GM12878 (cell line): Measurements from ENCODE around the gene SPP2.

Source experiments
- CEBPB ChIP-seq, 2 experiments: fragments of 150-350 bp in 1 of 2; IDR thresholded peaks; 2 replicates each; pipeline ENCODE4 v1.6.1; 2012 to 2014; ENCODE audit warnings: low read depth in 2 of 2, low read length in 2 of 2, borderline replicate concordance in 1 of 2, inconsistent platforms in 1 of 2
- EZH2 ChIP-seq: IDR thresholded peaks from 2 replicates; pipeline ENCODE4 v1.6.1; 2012; ENCODE audit warnings: low read depth, mild to moderate bottlenecking, control low read depth, inconsistent platforms, low read length, borderline replicate concordance; ENCODE audit not compliant: control insufficient read depth
- MAX ChIP-seq: IDR thresholded peaks from 2 replicates; pipeline ENCODE4 v1.6.1; 2012; ENCODE audit warnings: low read depth, low read length, improper control_type of control experiment
- MTA2 ChIP-seq: fragments of 450-650 bp; IDR thresholded peaks from 2 replicates; pipeline ENCODE4 v1.6.1; 2016; ENCODE audit warnings: low read depth, mild to moderate bottlenecking, moderate library complexity
- MXI1 ChIP-seq: fragments of 150-350 bp; IDR thresholded peaks from 2 replicates; pipeline ENCODE4 v1.6.1; 2011; ENCODE audit warnings: low read depth, mild to moderate bottlenecking, inconsistent platforms, low read length, improper control_type of control experiment
- POLR2A ChIP-seq: IDR thresholded peaks from 2 replicates; pipeline ENCODE4 v1.6.1; 2011; ENCODE audit warnings: low read depth, mild to moderate bottlenecking, low read length
- POLR2AphosphoS2 ChIP-seq: IDR thresholded peaks from 2 replicates; pipeline ENCODE4 v1.6.1; 2011; ENCODE audit warnings: low read depth, mild to moderate bottlenecking, low read length, improper control_type of control experiment, moderate library complexity
- TF ChIP-seq, protein P1 (sequence below), 3 experiments: IDR thresholded peaks in 2 of 3; conservative IDR thresholded peaks in 1 of 3; 2 replicates each; pipeline ENCODE4 v1.5.1; 2011; ENCODE audit warnings: low read depth in 3 of 3, low read length in 3 of 3, mild to moderate bottlenecking in 3 of 3, control low read depth in 2 of 3, moderate library complexity in 2 of 3, inconsistent platforms in 1 of 3, mixed read lengths in 1 of 3; ENCODE audit not compliant: control insufficient read depth in 2 of 3, insufficient read depth in 1 of 3; ENCODE audit errors: extremely low read depth in 1 of 3

- TF ChIP-seq, protein P1, sequence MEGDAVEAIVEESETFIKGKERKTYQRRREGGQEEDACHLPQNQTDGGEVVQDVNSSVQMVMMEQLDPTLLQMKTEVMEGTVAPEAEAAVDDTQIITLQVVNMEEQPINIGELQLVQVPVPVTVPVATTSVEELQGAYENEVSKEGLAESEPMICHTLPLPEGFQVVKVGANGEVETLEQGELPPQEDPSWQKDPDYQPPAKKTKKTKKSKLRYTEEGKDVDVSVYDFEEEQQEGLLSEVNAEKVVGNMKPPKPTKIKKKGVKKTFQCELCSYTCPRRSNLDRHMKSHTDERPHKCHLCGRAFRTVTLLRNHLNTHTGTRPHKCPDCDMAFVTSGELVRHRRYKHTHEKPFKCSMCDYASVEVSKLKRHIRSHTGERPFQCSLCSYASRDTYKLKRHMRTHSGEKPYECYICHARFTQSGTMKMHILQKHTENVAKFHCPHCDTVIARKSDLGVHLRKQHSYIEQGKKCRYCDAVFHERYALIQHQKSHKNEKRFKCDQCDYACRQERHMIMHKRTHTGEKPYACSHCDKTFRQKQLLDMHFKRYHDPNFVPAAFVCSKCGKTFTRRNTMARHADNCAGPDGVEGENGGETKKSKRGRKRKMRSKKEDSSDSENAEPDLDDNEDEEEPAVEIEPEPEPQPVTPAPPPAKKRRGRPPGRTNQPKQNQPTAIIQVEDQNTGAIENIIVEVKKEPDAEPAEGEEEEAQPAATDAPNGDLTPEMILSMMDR (IDR thresholded peaks at IDR 0.05 in 2 of 3, conservative IDR thresholded peaks at IDR 0.05 in 1 of 3; ENCODE audit: control insufficient read depth in 2 of 3, extremely low read depth in 1 of 3, insufficient read depth in 1 of 3, low read depth in 3 of 3, low read length in 3 of 3) = no peak
- TF ChIP-seq CEBPB (IDR thresholded peaks at IDR 0.05; ENCODE audit: borderline replicate concordance in 1 of 2, low read depth in 2 of 2, low read length in 2 of 2) (no peak), POLR2A (no peak), MXI1 (no peak), EZH2 (no peak), MAX (no peak), POLR2AphosphoS2 (no peak), MTA2 (no peak)
Observed at GRCh38 chr2:234075518-234075915, 25.0 kb downstream of the SPP2 start.
